ENCODE measurements around the gene SPEN. TPM values are rescaled to one million over a fixed set of nuclear protein-coding genes. Genes with fewer than 3 reads are reported as not detected.

SPEN gene
- total RNA-seq, 2 donors from 2014 or later, result 27.8 to 38.9 TPM

DNA sequence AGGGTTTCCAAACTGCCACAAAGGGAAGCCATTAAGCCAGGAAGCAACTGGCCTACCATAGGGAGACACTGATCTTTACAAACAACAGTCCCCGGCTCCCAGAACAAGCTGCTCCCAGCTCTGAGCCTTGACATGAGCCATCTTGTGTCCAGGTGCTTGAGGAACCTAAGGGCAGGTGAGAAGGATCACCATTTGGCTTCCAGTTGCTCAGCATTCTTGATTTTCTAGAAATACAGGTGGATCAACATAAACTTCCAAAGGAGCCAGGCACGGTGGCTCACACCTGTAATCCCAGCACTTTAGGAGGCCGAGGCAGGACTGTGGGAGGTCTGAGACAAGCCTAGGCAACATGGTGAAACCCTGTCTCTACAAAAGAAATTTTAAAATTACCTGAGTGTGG is 106.8 kb downstream of the SPEN start:
- intact Hi-C loops (cut with DNase I), result no loop called here

DNA sequence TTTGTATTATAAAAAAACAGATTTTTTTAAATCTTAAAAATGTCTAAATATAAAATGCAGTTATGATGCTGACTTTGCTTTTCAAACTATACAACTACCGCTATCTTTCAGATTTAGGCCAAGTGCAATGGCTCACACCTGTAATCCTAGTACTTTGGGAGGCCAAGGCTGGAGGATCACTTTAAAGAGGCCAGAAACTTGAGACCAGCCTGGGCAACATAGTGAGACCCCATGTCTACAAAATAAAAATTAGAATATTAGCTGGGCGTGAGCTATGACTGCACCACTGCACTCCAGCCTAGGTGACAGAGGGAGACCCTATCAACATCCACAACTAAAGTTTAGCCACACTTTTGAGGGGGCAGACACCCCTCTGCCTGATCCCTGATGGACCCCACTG is 108.0 kb downstream of the SPEN start:
- peaks cover 24% of the 10 kb centered on the region for H3K4me1 ChIP-seq
- H3K27ac ChIP-seq, result no peak overlapping the region

More for the DNA sequence above, 106.8 kb downstream of the SPEN start:
- Histone ChIP-seq H3K27me3 (no peaks in the 10 kb centered on the region), H3K27ac (no peak overlapping the region), H3K4me3 (no peak overlapping the region), H3K9me3 (no peaks in the 10 kb centered on the region), H3K4me1 (peaks cover 36% of the 10 kb centered on the region), H3K36me3 (replicated peaks in 1 of 2; ENCODE audit: insufficient read depth in 1 of 2, low read depth in 2 of 2) (no peaks in the 10 kb centered on the region)
- DNase-seq (no peak), ATAC-seq (no peak)
- WGBS, 2 donors, result 91 to 94% methylated on average over 3 of the region's 3 CpGs
- no peak for TF ChIP-seq POLR2A (IDR thresholded peaks at IDR 0.05)
- TF ChIP-seq, protein P1, sequence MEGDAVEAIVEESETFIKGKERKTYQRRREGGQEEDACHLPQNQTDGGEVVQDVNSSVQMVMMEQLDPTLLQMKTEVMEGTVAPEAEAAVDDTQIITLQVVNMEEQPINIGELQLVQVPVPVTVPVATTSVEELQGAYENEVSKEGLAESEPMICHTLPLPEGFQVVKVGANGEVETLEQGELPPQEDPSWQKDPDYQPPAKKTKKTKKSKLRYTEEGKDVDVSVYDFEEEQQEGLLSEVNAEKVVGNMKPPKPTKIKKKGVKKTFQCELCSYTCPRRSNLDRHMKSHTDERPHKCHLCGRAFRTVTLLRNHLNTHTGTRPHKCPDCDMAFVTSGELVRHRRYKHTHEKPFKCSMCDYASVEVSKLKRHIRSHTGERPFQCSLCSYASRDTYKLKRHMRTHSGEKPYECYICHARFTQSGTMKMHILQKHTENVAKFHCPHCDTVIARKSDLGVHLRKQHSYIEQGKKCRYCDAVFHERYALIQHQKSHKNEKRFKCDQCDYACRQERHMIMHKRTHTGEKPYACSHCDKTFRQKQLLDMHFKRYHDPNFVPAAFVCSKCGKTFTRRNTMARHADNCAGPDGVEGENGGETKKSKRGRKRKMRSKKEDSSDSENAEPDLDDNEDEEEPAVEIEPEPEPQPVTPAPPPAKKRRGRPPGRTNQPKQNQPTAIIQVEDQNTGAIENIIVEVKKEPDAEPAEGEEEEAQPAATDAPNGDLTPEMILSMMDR (IDR thresholded peaks at IDR 0.05), result no peak

DNA sequence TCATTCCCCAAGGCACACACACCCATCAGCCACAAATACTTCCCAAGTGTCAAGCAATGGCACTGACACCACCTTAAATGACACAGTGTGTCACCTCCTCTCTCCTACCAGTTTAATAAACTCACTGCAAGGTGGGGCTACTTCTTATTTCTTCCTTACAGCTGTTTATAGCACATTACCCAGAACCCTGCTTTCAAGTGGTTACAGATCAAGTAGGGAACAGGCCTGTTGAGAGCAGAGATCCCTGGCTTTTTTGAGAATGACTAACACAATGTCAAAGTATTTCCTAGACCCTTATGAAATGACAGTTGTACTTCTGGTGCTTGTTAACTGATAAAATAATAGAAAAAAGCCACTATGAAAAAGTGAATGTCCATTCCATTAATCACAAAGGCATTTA is 108.6 kb downstream of the SPEN start:
- Histone ChIP-seq H3K27ac (no peak overlapping the region), H3K4me1 (peaks cover 18% of the 10 kb centered on the region), H3K9me3 (no peaks in the 10 kb centered on the region), H3K4me3 (no peak overlapping the region), H3K27me3 (no peaks in the 10 kb centered on the region), H3K36me3 (replicated peaks in 1 of 2; ENCODE audit: insufficient read depth in 1 of 2, low read depth in 2 of 2) (no peaks in the 10 kb centered on the region)
- DNase-seq (no peak), ATAC-seq (no peak)
- intact Hi-C loops (cut with DNase I), result no loop called here
- TF ChIP-seq POLR2A (IDR thresholded peaks at IDR 0.05), result no peak
- TF ChIP-seq, protein P1 (IDR thresholded peaks at IDR 0.05), result no peak

More for the DNA sequence above, 108.0 kb downstream of the SPEN start:
- ATAC-seq, result no peak
- intact Hi-C loops (cut with DNase I), result no loop called here
- Histone ChIP-seq H3K36me3 (replicated peaks in 1 of 2; ENCODE audit: insufficient read depth in 1 of 2, low read depth in 2 of 2) (no peaks in the 10 kb centered on the region), H3K9me3 (no peaks in the 10 kb centered on the region), H3K4me3 (no peak overlapping the region), H3K27me3 (no peaks in the 10 kb centered on the region)
- DNase-seq, result no peak
- no peak for TF ChIP-seq POLR2A (IDR thresholded peaks at IDR 0.05)
- TF ChIP-seq, protein P1 (IDR thresholded peaks at IDR 0.05), result no peak
- 91 to 97% methylated on average over 2 of the region's 2 CpGs for WGBS, 2 donors

DNA sequence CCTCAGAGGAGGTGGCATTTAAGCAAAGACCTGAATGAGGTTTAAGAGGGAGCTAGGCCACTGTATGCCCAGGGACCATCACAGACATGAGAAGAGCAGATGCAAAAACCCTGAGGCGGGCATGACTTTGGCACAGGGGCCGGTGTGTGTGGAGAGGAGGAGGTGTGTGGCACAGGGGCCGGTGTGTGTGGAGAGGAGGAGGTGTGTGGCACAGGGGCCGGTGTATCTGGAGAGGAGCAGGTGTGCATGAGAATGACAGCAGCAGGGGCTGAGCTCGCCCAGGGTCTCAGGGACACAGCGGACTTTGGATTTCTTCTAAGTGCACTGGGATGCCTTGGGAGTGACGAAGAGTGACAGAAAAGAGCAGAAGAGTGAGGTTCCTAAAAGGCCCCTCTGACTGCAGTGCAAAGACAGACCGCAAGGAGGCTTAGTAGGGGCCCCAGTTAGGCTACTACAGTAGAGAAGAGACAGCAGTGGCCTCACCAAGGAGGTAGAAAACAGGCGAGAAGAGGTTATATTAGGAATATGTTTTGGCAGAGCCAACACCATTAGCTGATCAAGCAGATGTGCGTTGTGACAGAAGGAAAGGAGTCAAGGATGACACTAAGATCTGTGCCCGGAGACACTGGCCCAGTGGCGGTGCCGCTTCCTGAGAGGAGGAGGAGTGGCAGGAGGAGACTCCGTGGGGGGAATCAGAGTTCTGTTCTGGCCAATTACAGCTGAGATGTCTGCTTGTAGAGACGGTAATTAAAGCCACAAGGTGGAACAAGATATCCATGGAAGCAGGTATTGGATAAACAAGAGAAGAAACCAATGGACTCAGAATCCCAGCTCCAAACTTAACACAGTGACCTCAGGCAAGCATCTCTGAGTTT is 110.0 kb downstream of the SPEN start:
- DNase-seq (no peak), ATAC-seq (no peak)
- Histone ChIP-seq H3K36me3 (replicated peaks in 1 of 2; ENCODE audit: insufficient read depth in 1 of 2, low read depth in 2 of 2) (no peaks in the 10 kb centered on the region), H3K4me3 (no peak overlapping the region), H3K4me1 (peaks cover 11% of the 10 kb centered on the region), H3K27me3 (no peaks in the 10 kb centered on the region), H3K9me3 (no peaks in the 10 kb centered on the region), H3K27ac (no peak overlapping the region)
- 71 to 86% methylated on average over 15 of the region's 15 CpGs for WGBS, 2 donors
- TF ChIP-seq, protein P1 (IDR thresholded peaks at IDR 0.05), result no peak
- no peak for TF ChIP-seq POLR2A (IDR thresholded peaks at IDR 0.05)
- intact Hi-C loops (cut with DNase I), result no loop called here

DNA sequence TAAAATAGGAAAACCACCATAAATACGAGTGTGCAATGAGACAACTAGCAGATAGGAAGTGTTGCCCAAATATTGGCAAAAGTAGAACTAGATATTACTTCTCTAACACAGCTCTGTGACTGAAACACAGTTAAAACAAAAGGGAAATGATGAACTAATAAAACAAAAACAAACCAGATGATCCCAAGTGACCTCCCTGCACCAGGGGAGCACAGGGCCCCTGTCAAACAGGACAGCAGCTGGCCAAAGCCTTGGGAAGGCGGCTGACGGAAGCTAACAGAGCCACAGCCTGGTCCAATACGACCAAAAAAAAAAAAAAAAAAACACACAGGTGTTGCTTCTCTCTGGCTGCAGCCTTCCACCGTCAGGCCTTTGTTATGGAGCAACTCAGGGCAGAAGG is 110.6 kb downstream of the SPEN start:
- no peak overlapping the region for H3K4me3 ChIP-seq
- 28 to 53% methylated on average over 5 of the region's 5 CpGs for WGBS, 2 donors
- H3K4me1 ChIP-seq, result peaks cover 11% of the 10 kb centered on the region
- no peaks in the 10 kb centered on the region for H3K9me3 ChIP-seq
- no peaks in the 10 kb centered on the region for H3K36me3 ChIP-seq (replicated peaks in 1 of 2; ENCODE audit: insufficient read depth in 1 of 2, low read depth in 2 of 2)
- intact Hi-C loops (cut with DNase I), result no loop called here
- ATAC-seq (no peak), DNase-seq (no peak)
- H3K27me3 ChIP-seq, result no peaks in the 10 kb centered on the region
- no peak overlapping the region for H3K27ac ChIP-seq
- TF ChIP-seq, protein P1 (IDR thresholded peaks at IDR 0.05), result no peak
- TF ChIP-seq POLR2A (IDR thresholded peaks at IDR 0.05), result no peak
